ENCODE data around the gene TADA2B.
A peak's percentile ranks its signal among the peaks of the same experiment; 100 is the strongest.

Gene TADA2B

DNA sequence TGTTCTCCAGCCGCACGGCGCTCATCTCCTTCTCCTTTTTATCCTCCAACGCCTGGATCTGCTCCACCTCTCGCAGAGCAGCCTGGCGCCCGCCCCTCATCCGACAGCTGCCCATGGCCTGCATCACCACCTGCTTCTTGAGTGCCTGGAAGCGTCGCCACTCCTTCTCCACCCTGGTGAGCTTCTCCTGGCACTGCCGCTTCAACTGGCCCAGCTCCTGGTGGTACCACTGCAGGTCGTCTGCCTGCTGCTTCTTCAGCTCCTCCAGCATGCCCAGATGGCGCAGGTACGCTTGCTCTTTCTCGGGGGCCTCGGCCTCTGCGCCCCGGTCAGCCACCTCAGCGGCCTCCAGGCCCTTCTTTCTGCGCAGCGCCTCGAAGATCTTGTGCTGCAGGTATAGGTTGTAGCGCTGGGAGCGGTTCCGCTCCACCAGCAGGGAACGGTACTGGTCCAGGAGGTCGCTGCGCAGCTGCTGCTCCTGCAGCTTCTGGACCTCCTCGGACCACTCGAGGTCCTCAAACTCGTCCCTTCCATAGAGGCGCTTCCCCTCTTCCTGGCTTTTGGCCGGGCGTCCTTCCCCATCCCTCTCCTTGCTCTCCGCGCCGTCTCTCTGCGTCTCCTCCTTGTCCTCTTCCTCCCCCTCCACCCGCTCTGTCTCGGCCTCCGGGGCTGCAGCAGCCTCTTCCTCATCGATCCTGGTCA, 1.2 kb upstream of the TADA2B start:
- Histone ChIP-seq H3K4me2 (ENCODE audit: low read length) (peak overlapping the region; percentile 55), H3K4me3 (ENCODE audit: low read depth, low read length, poor library complexity, severe bottlenecking) (peak overlapping the region; percentile 60), H3K9me3 (ENCODE audit: low read length) (no peaks in the 10 kb centered on the region), H3K27ac (ENCODE audit: low read depth, low read length, poor library complexity, severe bottlenecking) (no peak overlapping the region), H2AFZ (ENCODE audit: low read length) (no peak overlapping the region), H3K36me3 (ENCODE audit: insufficient read depth, low read length) (no peaks in the 10 kb centered on the region), H3K9ac (ENCODE audit: low read length) (no peak overlapping the region; the same call in 1 of the 2 replicates), H3K4me1 (ENCODE audit: insufficient read depth, low read length, severe bottlenecking) (peaks cover 27% of the 10 kb centered on the region), H3K9me2 (ENCODE audit: low read depth, low read length) (no peaks in the 10 kb centered on the region), H3F3A (ENCODE audit: insufficient read depth, low read length) (no peaks in the 10 kb centered on the region), H3K79me2 (ENCODE audit: insufficient read depth, low read length) (peaks cover 21% of the 10 kb centered on the region), H3K27me3 (ENCODE audit: insufficient read depth, low read length) (no peaks in the 10 kb centered on the region), H4K20me1 (ENCODE audit: insufficient read depth, low read length) (no peaks in the 10 kb centered on the region)
- no peak for TF ChIP-seq EZH2 (IDR thresholded peaks at IDR 0.05; ENCODE audit: borderline replicate concordance, low read length)
- TF ChIP-seq, protein P1, sequence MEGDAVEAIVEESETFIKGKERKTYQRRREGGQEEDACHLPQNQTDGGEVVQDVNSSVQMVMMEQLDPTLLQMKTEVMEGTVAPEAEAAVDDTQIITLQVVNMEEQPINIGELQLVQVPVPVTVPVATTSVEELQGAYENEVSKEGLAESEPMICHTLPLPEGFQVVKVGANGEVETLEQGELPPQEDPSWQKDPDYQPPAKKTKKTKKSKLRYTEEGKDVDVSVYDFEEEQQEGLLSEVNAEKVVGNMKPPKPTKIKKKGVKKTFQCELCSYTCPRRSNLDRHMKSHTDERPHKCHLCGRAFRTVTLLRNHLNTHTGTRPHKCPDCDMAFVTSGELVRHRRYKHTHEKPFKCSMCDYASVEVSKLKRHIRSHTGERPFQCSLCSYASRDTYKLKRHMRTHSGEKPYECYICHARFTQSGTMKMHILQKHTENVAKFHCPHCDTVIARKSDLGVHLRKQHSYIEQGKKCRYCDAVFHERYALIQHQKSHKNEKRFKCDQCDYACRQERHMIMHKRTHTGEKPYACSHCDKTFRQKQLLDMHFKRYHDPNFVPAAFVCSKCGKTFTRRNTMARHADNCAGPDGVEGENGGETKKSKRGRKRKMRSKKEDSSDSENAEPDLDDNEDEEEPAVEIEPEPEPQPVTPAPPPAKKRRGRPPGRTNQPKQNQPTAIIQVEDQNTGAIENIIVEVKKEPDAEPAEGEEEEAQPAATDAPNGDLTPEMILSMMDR (IDR thresholded peaks at IDR 0.05; ENCODE audit: low read length), result no peak

DNA sequence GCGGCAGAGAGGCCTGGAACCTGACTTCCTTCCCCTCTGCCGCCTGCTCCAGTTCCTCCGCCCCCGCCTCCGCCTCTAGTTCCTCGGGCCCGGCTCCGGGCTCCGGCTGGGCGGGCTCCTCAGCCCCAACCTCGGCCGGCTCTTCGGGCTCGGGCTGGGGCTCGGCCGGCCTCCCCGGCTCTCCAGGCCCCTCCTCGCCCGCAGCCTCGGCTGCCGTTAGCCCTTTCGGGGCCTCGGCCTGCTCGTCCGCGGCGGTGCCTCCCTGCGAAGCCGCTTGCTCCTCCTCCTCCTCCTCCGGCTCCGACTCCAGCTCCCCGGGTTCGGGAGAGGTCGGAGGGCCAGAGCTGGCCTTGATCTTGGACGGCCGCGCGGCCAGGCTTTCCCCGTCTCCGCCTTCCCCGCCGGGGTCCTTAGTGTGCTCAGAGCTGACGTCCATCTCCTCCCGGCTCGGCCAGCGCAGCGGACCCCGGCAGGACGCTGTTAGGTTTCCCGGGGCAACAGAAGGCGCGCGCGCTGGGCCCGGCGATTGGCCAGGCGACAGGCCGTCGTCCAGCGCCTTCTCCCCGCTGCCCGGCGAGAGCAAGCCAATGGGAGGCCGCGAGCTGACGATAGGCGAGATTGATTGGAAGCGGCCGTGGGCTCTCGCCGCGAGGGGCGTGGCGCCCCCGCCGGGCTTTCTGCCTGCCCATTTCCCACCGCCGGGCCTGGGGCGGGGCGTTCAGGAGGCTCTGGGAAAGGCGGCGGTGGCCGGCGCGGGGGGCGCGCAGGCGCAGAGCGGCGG, 479 bp upstream of the TADA2B start:
- no peaks in the 10 kb centered on the region for H4K20me1 ChIP-seq (ENCODE audit: insufficient read depth, low read length)
- H3K4me1 ChIP-seq (ENCODE audit: insufficient read depth, low read length, severe bottlenecking), result peaks cover 29% of the 10 kb centered on the region
- H3K4me2 ChIP-seq (ENCODE audit: low read length), result peak overlapping the region; percentile 55
- no peaks in the 10 kb centered on the region for H3K27me3 ChIP-seq (ENCODE audit: insufficient read depth, low read length)
- H3K27ac ChIP-seq (ENCODE audit: low read depth, low read length, poor library complexity, severe bottlenecking), result no peak overlapping the region
- no peaks in the 10 kb centered on the region for H3K36me3 ChIP-seq (ENCODE audit: insufficient read depth, low read length)
- no peaks in the 10 kb centered on the region for H3K9me3 ChIP-seq (ENCODE audit: low read length)
- H3F3A ChIP-seq (ENCODE audit: insufficient read depth, low read length), result no peaks in the 10 kb centered on the region
- H2AFZ ChIP-seq (ENCODE audit: low read length), result no peak overlapping the region
- H3K79me2 ChIP-seq (ENCODE audit: insufficient read depth, low read length), result peaks cover 26% of the 10 kb centered on the region
- H3K4me3 ChIP-seq (ENCODE audit: low read depth, low read length, poor library complexity, severe bottlenecking), result peak overlapping the region; percentile 60
- peak overlapping the region; percentile 23; the same call in 1 of the 2 replicates for H3K9ac ChIP-seq (ENCODE audit: low read length)
- TF ChIP-seq, protein P1 (IDR thresholded peaks at IDR 0.05; ENCODE audit: low read length), result no peak
- no peak for TF ChIP-seq EZH2 (IDR thresholded peaks at IDR 0.05; ENCODE audit: borderline replicate concordance, low read length)
- no peaks in the 10 kb centered on the region for H3K9me2 ChIP-seq (ENCODE audit: low read depth, low read length)

DNA sequence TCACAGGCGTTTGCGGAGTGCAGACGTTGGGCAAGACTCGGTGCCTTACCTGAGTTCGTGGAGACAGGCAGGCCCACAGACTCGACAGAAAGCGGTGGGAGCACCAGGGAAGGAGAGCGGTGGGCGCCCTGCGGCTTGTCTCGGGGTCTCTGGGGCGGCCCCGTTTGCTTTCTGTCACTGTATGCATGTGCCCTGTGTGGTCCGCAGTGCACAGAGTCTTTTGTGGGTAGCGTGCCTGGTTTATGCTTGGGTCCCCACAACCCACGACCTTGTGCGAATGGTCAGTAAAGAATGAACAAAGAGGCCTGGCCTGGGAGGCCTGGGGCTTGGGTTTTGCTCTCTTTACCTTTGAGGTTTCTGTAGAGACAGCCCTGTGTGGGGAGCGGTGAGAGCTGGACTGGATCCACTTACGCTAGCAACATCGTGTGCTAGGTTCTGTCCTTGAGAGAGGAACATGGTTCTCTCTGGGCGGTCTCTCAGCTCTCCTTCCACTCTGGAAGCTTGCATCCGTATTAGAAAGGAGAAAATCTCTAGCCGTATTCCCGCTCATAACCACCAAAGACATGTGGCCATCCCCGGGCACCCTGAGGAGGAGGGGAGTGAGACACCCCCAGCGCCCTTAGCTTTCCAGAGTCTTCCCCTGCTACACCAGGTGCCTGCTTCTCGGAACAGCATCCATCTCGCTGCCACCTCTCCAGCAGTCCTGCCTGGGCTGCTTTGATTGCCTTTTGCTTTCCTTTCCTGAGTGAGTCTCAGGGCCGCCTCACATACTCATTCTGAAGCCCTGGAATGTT, 1.2 kb downstream of the TADA2B start:
- peak overlapping the region; percentile 92 for H3K4me2 ChIP-seq (ENCODE audit: low read length)
- H3K36me3 ChIP-seq (ENCODE audit: insufficient read depth, low read length), result no peaks in the 10 kb centered on the region
- no peaks in the 10 kb centered on the region for H3K9me2 ChIP-seq (ENCODE audit: low read depth, low read length)
- TF ChIP-seq EZH2 (IDR thresholded peaks at IDR 0.05; ENCODE audit: borderline replicate concordance, low read length), result no peak
- TF ChIP-seq, protein P1 (IDR thresholded peaks at IDR 0.05; ENCODE audit: low read length), result no peak
- H3F3A ChIP-seq (ENCODE audit: insufficient read depth, low read length), result no peaks in the 10 kb centered on the region
- no peaks in the 10 kb centered on the region for H4K20me1 ChIP-seq (ENCODE audit: insufficient read depth, low read length)
- no peaks in the 10 kb centered on the region for H3K27me3 ChIP-seq (ENCODE audit: insufficient read depth, low read length)
- H3K4me1 ChIP-seq (ENCODE audit: insufficient read depth, low read length, severe bottlenecking), result peaks cover 29% of the 10 kb centered on the region
- H3K9me3 ChIP-seq (ENCODE audit: low read length), result no peaks in the 10 kb centered on the region
- H3K79me2 ChIP-seq (ENCODE audit: insufficient read depth, low read length), result peaks cover 26% of the 10 kb centered on the region
- no peak overlapping the region for H2AFZ ChIP-seq (ENCODE audit: low read length)
- H3K4me3 ChIP-seq (ENCODE audit: low read depth, low read length, poor library complexity, severe bottlenecking), result peak overlapping the region; percentile 86
- peak overlapping the region; percentile 66 for H3K27ac ChIP-seq (ENCODE audit: low read depth, low read length, poor library complexity, severe bottlenecking)
- H3K9ac ChIP-seq (ENCODE audit: low read length), result peak overlapping the region; percentile 88

All from OCI-LY1 (cell line).